Suprapubic skin (tissue), 4 donors: Measurements from ENCODE around the gene RBPJL.
"Not testable (repeated sequence)": the region's sequence is repeated elsewhere in the genome, so short reads cannot be mapped to it uniquely, and the experiment has no call there.

ENCODE experiments used
- CTCF ChIP-seq, 2 donors: fragments of 200-600 bp in 1 of 2; fragments of 450-650 bp in 1 of 2; sonication (generic) in 1 of 2; IDR thresholded peaks; one replicate each; pipeline ENCODE4 v1.5.1; 2016 to 2019; ENCODE audit warnings: antibody characterized with exemption in 2 of 2, mild to moderate bottlenecking in 1 of 2, moderate library complexity in 1 of 2
- EP300 ChIP-seq: sonication (generic); formaldehyde crosslinking; IDR thresholded peaks from one replicate; pipeline ENCODE4 v1.6.1; 2017; ENCODE audit warnings: antibody characterized with exemption
- POLR2A ChIP-seq, 2 donors: fragments of 450-650 bp; IDR thresholded peaks; one replicate each; pipeline ENCODE4 v1.6.1; 2017; ENCODE audit warnings: antibody characterized with exemption in 2 of 2, mild to moderate bottlenecking in 2 of 2, moderate library complexity in 2 of 2
- POLR2AphosphoS5 ChIP-seq, 3 donors: sonication (generic); formaldehyde crosslinking; IDR thresholded peaks; one replicate each; pipeline ENCODE4 v1.6.1; 2017; ENCODE audit warnings: antibody characterized with exemption in 3 of 3

- not testable (repeated sequence) for TF ChIP-seq POLR2A (IDR thresholded peaks at IDR 0.05); POLR2AphosphoS5 (IDR thresholded peaks at IDR 0.05); CTCF (IDR thresholded peaks at IDR 0.05); EP300
These were observed 44.2 kb downstream of the RBPJL start for GRCh38 chr20:45350795-45351194.
